GM21526 (cell line): ENCODE data around the gene ZDHHC5.
A peak's percentile ranks its signal among the peaks of the same experiment; 100 is the strongest.

Experiments
- ATAC-seq: cut with Tn5 transposase; IDR thresholded peaks from one replicate; pipeline ENCODE4 v1.9.1; 2021; ENCODE audit warnings: moderate library complexity; ENCODE audit not compliant: unreplicated experiment, low FRiP score

ZDHHC5 gene

GRCh38 chr11:57667736-57668433, at the start of gene ZDHHC5:
Gene ZDHHC5 (plus strand): TSS chr11:57668114. CDS start chr11:57673091, 4,977 bp downstream.
- peak; percentile 80 for ATAC-seq

- ATAC-seq, result no peak
Measured at GRCh38 chr11:57618438-57618837, 49.5 kb upstream of the ZDHHC5 start.

GRCh38 chr11:57619331-57619730, 48.6 kb upstream of the ZDHHC5 start:
- ATAC-seq, result no peak

- no peak for ATAC-seq
Measured at GRCh38 chr11:57620467-57620866, 47.4 kb upstream of the ZDHHC5 start.

GRCh38 chr11:57622263-57622662, 45.7 kb upstream of the ZDHHC5 start:
- no peak for ATAC-seq

GRCh38 chr11:57624864-57625263, 43.0 kb upstream of the ZDHHC5 start:
- ATAC-seq, result no peak

GRCh38 chr11:57626895-57627294, 41.0 kb upstream of the ZDHHC5 start:
- no peak for ATAC-seq

- no peak for ATAC-seq
Measured at GRCh38 chr11:57630171-57630570, 37.7 kb upstream of the ZDHHC5 start.

- ATAC-seq, result no peak
Measured at GRCh38 chr11:57632116-57632515, 35.8 kb upstream of the ZDHHC5 start.

GRCh38 chr11:57633394-57634070, 34.4 kb upstream of the ZDHHC5 start:
- ATAC-seq, result no peak

GRCh38 chr11:57634311-57634710, 33.6 kb upstream of the ZDHHC5 start:
- ATAC-seq, result no peak

- ATAC-seq, result no peak
Measured at GRCh38 chr11:57635246-57635645, 32.7 kb upstream of the ZDHHC5 start.

GRCh38 chr11:57637626-57638004, 30.3 kb upstream of the ZDHHC5 start:
- no peak for ATAC-seq

- no peak for ATAC-seq
Measured at GRCh38 chr11:57638005-57638781, 29.7 kb upstream of the ZDHHC5 start.

GRCh38 chr11:57638811-57639320, 29.0 kb upstream of the ZDHHC5 start:
- ATAC-seq, result no peak

- no peak for ATAC-seq
Measured at GRCh38 chr11:57639321-57640067, 28.4 kb upstream of the ZDHHC5 start.

GRCh38 chr11:57640068-57640800, 27.7 kb upstream of the ZDHHC5 start:
- ATAC-seq, result no peak

- ATAC-seq, result no peak
Measured at GRCh38 chr11:57641011-57641807, 26.7 kb upstream of the ZDHHC5 start.

- ATAC-seq, result no peak
Measured at GRCh38 chr11:57643802-57644201, 24.1 kb upstream of the ZDHHC5 start.
